Activated CD4-positive, alpha-beta T cell treated with anti-CD3 and anti-CD28 coated beads for 24 hours (primary cell): ENCODE data around the gene PIAS1.
"Not testable (repeated sequence)": the region's sequence is repeated elsewhere in the genome, so short reads cannot be mapped to it uniquely, and the experiment has no call there.

Experiments used
- DNase-seq, 2 donors: peaks; one replicate each; pipeline ENCODE4 v3.0.0-alpha.2; 2020; ENCODE audit warnings: low read depth in 2 of 2

PIAS1 gene

GRCh38 chr15:68183616-68184315, 129.7 kb downstream of the PIAS1 start:
- no peak for DNase-seq

- DNase-seq = no peak
Observed at GRCh38 chr15:68184616-68185480, 130.7 kb downstream of the PIAS1 start.

GRCh38 chr15:68186671-68187397, 132.7 kb downstream of the PIAS1 start:
- DNase-seq = no peak

GRCh38 chr15:68187559-68187958, 133.4 kb downstream of the PIAS1 start:
- no peak for DNase-seq

DNA sequence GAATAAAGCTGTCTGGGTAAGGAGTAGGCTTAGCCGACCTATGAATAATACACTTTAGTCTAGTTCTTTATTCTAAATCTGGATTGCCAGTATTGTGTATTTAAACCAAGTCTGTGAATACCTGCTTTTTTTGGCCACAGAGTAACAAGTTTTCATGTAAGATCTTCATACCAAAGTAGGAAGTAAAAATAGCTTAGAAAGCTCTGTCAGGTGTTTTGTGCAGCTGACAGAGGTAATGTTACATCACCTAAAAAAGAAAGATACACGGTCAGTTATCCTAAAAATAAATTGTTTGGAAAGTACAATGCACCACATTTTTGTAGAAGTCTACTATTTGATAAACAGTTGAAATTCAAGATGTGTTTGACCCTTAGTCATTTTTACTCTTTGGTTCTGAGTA, 134.5 kb downstream of the PIAS1 start:
- no peak for DNase-seq

DNA sequence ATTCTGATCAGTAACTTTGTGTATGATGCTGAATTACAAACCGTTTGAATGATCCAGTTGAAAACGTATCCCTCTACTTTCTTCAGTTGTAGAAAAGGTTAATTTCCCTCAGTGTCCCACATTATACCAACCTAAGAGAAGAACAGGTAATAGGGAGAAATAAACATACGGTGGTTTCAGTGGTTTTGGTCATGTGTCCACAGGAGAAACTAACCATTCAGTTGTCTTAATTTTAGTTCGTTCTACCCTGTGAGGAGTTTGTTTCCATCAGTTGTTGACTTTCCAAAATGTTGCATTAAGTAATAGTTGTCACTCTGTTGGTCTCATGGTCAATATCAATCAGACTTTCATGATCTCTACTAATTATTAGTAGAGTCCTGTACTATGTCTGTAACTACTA, 135.9 kb downstream of the PIAS1 start:
- no peak for DNase-seq

DNA sequence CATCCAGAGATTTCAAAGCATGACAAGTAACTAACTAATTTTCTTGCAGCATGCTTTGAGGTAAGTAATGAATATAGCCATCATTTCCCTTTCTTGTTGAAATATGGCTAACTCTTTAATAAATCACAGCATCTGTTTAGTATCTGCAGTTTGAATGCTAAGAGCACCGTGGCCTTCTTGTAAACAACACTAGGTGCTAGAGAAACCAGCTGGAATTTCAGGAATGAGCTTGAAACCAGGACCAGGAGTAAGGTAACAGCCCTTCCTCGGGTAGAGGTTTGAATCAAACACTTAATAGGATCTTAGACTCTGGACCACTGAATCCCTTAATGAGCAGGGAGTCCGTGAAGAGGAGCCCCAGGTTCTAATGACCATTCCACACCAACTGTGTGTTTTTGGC, 137.4 kb downstream of the PIAS1 start:
- DNase-seq = no peak

GRCh38 chr15:68192117-68192516, 138.0 kb downstream of the PIAS1 start:
- no peak for DNase-seq

DNA sequence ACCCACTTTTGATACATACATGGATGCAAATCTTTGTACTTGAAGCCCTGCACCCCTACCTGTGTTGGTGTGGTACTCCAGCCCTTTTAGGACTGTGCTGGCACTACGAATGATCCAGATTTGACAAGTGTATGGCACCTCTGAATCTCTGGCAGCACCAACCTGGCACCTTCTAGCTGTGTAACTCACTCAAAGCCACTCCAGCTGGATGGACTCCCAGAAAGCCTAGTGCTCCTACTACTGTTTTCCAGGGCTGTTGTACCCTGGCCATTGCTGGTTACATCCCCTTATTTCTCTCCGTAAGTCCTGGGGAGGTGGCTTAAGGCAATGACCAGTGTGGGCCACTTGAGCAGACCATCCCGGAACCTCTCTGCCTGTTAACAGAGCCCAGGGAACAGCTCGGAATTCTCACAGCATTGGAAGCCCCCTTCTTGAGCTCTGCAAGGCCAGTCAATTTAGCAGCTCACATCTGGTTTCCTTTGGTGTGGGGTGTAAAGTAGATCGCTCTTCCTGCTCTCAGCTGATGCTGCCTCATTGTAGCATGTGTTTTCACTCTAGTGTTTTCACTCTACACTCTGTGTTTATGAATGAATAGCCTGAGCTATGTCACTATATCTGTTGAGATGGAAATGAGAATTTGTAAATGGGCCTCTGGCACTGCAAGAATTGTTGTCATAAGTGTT, 138.8 kb downstream of the PIAS1 start:
- no peak for DNase-seq

GRCh38 chr15:68195336-68196112, 141.4 kb downstream of the PIAS1 start:
- DNase-seq = no peak

- DNase-seq = no peak
Observed at GRCh38 chr15:68196445-68197169, 142.5 kb downstream of the PIAS1 start.

GRCh38 chr15:68197170-68197492, 143.0 kb downstream of the PIAS1 start:
- DNase-seq = no peak

- no peak for DNase-seq
Observed at GRCh38 chr15:68197661-68198437, 143.7 kb downstream of the PIAS1 start.

DNA sequence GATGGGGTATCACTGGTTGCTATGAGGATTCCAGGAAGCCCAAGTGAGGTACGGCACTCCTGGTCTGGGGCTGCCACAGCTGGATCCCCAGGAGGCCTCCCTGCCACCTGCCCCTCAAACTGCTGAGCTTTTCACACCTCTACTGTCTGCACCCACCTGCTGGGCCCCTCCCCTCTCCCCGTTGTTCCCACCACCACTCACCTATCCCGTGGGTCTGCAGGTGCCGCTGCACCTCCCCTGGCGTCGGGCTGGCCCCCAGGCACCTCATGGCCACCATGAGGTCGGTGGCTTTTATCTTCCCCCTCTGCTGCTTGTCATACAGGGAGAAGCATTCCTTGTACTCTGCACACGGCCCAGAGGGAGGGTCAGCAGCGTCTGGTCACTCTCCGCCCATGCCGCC, 145.2 kb downstream of the PIAS1 start:
- no peak for DNase-seq

DNA sequence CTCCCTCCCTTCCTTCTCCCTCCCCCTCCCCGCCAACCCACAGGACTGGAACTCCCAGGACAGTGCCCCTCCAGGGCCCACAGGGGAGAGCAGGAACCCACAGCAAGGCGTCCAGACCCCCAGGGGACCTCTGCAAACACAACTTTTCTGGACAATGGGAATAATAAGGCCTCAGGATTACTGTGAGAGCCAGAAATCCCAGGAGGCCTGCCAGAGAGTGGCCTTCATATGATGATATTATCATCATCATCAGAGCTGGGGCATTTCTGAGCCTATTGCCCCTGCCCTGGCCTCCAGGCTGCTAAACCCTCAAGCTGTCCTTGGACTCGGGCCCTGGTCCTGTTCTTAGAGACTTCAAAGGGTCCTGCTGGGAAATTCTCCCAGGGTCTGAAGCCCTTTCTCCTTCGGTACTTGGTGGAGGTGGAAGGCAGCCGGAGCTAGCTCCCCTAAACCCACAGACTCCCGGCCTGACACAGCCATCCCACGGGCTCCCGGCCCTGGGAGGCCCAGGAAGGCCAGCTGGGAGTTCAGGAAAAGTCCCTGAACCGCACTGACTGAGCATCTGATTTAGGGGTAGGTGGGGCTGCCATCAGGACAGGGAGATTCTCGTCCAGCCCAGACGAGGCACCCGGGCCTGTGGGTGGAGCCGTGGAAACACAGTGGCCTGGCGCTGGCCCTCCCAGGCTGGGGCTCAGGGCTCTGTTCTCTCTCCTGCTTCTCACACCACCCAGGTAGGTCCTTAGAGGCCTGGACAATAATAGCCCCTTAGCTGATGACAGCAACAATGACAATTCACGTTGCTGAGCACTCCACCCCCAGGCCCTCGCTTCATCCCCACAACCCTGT, 146.1 kb downstream of the PIAS1 start:
- DNase-seq = no peak

DNA sequence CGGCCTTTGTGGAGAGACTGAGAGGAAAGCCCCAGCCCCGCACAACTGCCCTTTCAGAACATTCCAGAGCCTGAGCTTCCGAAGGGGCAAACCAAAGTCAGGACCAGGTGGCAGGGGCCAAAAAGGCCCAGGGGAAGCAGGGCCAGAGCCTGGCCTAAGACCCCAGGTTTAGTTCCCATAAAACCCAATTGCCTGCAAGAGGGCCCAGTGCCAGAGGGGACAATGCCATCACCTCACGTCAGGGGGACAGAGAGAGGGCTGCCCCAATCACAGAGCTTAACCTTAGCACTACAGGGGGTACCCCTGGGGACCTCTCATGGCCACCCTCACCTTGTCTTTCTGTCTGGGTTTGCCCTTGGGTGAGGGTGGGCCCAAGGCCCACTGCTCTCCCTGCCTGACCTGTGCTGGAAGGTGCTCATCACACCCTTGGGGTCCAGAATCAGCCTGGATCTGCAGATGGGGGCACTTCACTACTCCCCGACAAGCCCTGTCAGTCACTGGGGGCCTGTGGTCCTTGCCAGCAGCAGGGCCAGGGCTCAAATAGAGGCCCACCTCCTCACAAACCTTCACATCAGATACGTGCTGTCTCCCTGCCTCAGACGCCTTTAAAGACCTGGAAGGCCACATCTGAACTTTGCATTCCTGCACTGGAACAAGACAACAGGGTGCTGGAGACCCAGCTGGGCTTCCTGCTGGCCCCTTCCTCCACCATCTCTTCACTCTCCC, 147.2 kb downstream of the PIAS1 start:
- no peak for DNase-seq

DNA sequence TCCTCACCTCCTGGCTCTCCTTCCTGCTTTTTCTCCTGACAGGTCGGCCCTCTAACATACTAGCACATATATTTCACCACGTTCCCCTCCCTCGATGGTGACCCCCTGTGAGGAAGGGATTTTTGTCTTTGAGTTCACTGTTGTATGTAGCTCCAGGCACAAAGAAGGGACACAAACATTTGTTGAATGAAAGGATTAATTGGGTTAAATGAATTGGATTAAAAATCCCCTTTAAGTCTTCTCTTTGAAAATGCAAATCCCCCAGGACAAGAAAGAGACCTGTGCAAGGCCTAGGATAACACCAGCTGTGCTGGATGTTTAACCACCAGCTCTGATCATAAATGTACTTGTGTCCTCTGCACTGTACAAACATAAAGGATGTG, 147.8 kb downstream of the PIAS1 start:
- no peak for DNase-seq

DNA sequence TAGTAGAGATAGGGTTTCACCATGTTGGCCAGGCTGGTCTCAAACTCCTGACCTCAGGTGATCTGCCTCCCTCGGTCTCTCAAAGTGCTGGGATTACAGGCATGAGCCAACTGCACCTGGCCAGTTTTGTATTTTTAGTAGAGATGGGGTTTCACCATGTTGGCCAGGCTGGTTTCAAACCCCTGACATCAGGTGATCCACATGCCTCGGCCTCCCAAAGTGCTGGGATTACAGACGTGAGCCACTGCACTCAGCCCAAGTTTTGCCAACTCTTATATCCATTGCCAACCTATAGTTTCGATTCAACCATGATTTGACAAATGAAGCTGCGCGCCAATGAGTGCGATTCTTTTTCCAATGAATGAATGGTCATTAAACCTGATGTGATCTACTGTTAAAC, 148.9 kb downstream of the PIAS1 start:
- DNase-seq = not testable (repeated sequence)
